Keratinocyte (primary cell): ENCODE results near the gene ANKZF1. TPM values are rescaled to one million over a fixed set of nuclear protein-coding genes. Genes with fewer than 3 reads are reported as not detected.

ENCODE experiments used
- DNase-seq: peaks from one replicate; pipeline ENCODE4 v3.0.0-alpha.2; 2011; ENCODE audit warnings: low read depth, missing footprints, low spot score
- FAIRE-seq: peaks from 2 replicates; lab custom pipeline; 2011; peaks lifted over from hg19 to GRCh38; lab: Jason Lieb, UNC
- H2AFZ ChIP-seq: 2 replicates; pipeline ENCODE4 v1.6.0; 2012; ENCODE audit warnings: low read length, control low read depth, inconsistent platforms; ENCODE audit not compliant: control insufficient read depth
- H3K27ac ChIP-seq: 2 replicates; pipeline ENCODE4 v1.5.1; 2011; ENCODE audit warnings: low read length; ENCODE audit not compliant: control insufficient read depth, insufficient read depth
- H3K27me3 ChIP-seq: 3 replicates; pipeline ENCODE4 v1.6.0; 2011; ENCODE audit warnings: low read length; ENCODE audit not compliant: control insufficient read depth, insufficient read depth; ENCODE audit errors: extremely low read depth
- H3K36me3 ChIP-seq, 2 experiments: 2 replicates in 1 of 2; 3 replicates in 1 of 2; pipeline ENCODE4 v1.5.1; 2011; ENCODE audit warnings: low read length in 2 of 2, mild to moderate bottlenecking in 1 of 2; ENCODE audit not compliant: control insufficient read depth in 2 of 2, insufficient read depth in 2 of 2; ENCODE audit errors: extremely low read depth in 1 of 2
- H3K4me1 ChIP-seq: 3 replicates; pipeline ENCODE4 v1.5.1; 2011; ENCODE audit warnings: low read length; ENCODE audit not compliant: control insufficient read depth, insufficient read depth; ENCODE audit errors: extremely low read depth
- H3K4me2 ChIP-seq: 3 replicates; pipeline ENCODE4 v1.6.0; 2011; ENCODE audit warnings: low read depth, low read length; ENCODE audit not compliant: control insufficient read depth, insufficient read depth; ENCODE audit errors: extremely low read depth
- H3K4me3 ChIP-seq, 3 experiments: fragments of 200-600 bp in 1 of 3; sonication (generic) in 1 of 3; 2 replicates in 2 of 3; 3 replicates in 1 of 3; pipeline ENCODE4 v1.5.1; 2011 to 2016; ENCODE audit warnings: low read length in 3 of 3, mild to moderate bottlenecking in 3 of 3, control low read depth in 2 of 3, inconsistent platforms in 1 of 3, low read depth in 1 of 3, mixed read lengths in 1 of 3, mixed run types in 1 of 3, moderate library complexity in 1 of 3; ENCODE audit not compliant: control insufficient read depth in 2 of 3, insufficient read depth in 2 of 3; ENCODE audit errors: extremely low read depth in 1 of 3
- H3K79me2 ChIP-seq: 2 replicates; pipeline ENCODE4 v1.6.0; 2012; ENCODE audit warnings: low read length; ENCODE audit not compliant: control insufficient read depth, insufficient read depth
- H3K9ac ChIP-seq: 3 replicates; pipeline ENCODE4 v1.6.0; 2011; ENCODE audit warnings: low read length; ENCODE audit not compliant: control insufficient read depth, insufficient read depth; ENCODE audit errors: extremely low read depth
- H3K9me1 ChIP-seq: 3 replicates; pipeline ENCODE4 v1.6.0; 2011; ENCODE audit warnings: low read length; ENCODE audit not compliant: control insufficient read depth, insufficient read depth; ENCODE audit errors: extremely low read depth
- H3K9me3 ChIP-seq: 2 replicates; pipeline ENCODE4 v1.5.1; 2012; ENCODE audit warnings: low read depth, low read length; ENCODE audit not compliant: control insufficient read depth
- H4K20me1 ChIP-seq: 3 replicates; pipeline ENCODE4 v1.6.0; 2011; ENCODE audit warnings: low read length; ENCODE audit not compliant: control insufficient read depth, insufficient read depth; ENCODE audit errors: extremely low read depth
- CTCF ChIP-seq, 3 experiments: IDR thresholded peaks in 1 of 3; conservative IDR thresholded peaks in 1 of 3; optimal IDR thresholded peaks in 1 of 3; 2 replicates in 2 of 3; 3 replicates in 1 of 3; pipeline versions ENCODE3 to v1.5.1; 2011; ENCODE audit warnings: low read length in 3 of 3, mild to moderate bottlenecking in 3 of 3, moderate library complexity in 2 of 3, control low read depth in 1 of 3, inconsistent platforms in 1 of 3; ENCODE audit not compliant: insufficient read depth in 2 of 3; ENCODE audit errors: extremely low read depth in 1 of 3
- EZH2 ChIP-seq: IDR thresholded peaks from one replicate; pipeline ENCODE4 v1.6.1; 2012; ENCODE audit warnings: inconsistent platforms, mild to moderate bottlenecking, low read length, moderate library complexity
- dilution Hi-C: fragments of 300-500 bp; cut with MboI; formaldehyde crosslinking; loops from one replicate; pipeline ENCODE4 v1.7.0; 2020; ENCODE audit warnings: low sequenced_read_pairs; ENCODE audit not compliant: extremely low pct_ligation_motif_present
- polyA plus RNA-seq, 5 experiments: library from polyadenylated mRNA; depleted of rRNA in 3 of 5; stranded (reverse) in 3 of 5; stranded (forward) in 1 of 5; unstranded in 1 of 5; fragments of >200 nt; gene quantifications; 1 replicate in 1 of 5; 2 replicates in 3 of 5; 3 replicates in 1 of 5; pipeline versions ENCODE4 v1.2.1 to v1.2.3, GENCODE V29; 2011 to 2012; ENCODE audit warnings: missing spikeins in 2 of 5, low read depth in 1 of 5, low replicate concordance in 1 of 5

ANKZF1 gene
- polyA plus RNA-seq, 1 donor (not counting 4 experiments of a cell fraction or from before 2014, with no cell fraction given), result 35.1 TPM

- DNase-seq, result no peak
Observed at GRCh38 chr2:219223831-219224610, 5.6 kb upstream of the ANKZF1 start.

DNA sequence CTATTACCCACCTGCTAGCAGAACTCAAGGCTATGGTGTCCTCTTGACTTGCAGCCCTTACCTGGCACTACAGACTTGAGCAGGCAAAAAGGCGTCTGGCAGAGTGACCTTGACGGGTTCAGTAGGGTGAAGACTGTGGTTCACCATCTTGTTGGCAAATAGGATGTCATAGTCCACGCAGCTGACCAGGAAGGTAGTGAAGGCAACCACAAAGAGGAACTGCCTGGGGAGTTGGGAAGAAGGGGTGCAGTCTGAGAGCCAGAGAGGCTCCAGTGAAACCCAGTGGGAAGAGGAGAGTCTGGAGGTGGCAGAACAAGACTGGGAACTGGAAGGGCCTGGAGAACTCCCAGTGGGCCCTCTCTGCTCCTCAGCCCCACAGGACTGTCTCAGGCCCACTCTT, 4.3 kb upstream of the ANKZF1 start:
- Histone ChIP-seq H4K20me1 (no peaks in the 10 kb centered on the region), H3K4me2 (no peak overlapping the region), H3K79me2 (peaks cover 25% of the 10 kb centered on the region), H3K4me1 (peaks cover 15% of the 10 kb centered on the region), H3K9ac (no peak overlapping the region), H3K27me3 (no peaks in the 10 kb centered on the region), H3K9me1 (peaks cover 3% of the 10 kb centered on the region), H3K9me3 (no peaks in the 10 kb centered on the region), H2AFZ (no peak overlapping the region), H3K36me3 (peaks cover 31 to 41% of the 10 kb centered on the region in 2 experiments), H3K4me3 (no peak overlapping the region), H3K27ac (no peak overlapping the region)
- no peak for DNase-seq
- TF ChIP-seq EZH2, result no peak
- no peak for TF ChIP-seq CTCF (optimal IDR thresholded peaks at IDR 0.05 in 1 of 3, IDR thresholded peaks at IDR 0.05 in 1 of 3, conservative IDR thresholded peaks at IDR 0.05 in 1 of 3; ENCODE audit: extremely low read depth in 1 of 3, insufficient read depth in 2 of 3, low read length in 3 of 3)
- dilution Hi-C loops, result no loop called here
- no peak for FAIRE-seq

More at GRCh38 chr2:219223831-219224610, 5.6 kb upstream of the ANKZF1 start:
- no peak overlapping the region for H3K4me2 ChIP-seq
- peaks cover 24% of the 10 kb centered on the region for H3K79me2 ChIP-seq
- no peak overlapping the region for H3K27ac ChIP-seq
- H3K4me1 ChIP-seq, result peaks cover 16% of the 10 kb centered on the region
- H4K20me1 ChIP-seq, result no peaks in the 10 kb centered on the region
- H3K9me1 ChIP-seq, result peaks cover 3% of the 10 kb centered on the region
- no peak for FAIRE-seq
- dilution Hi-C loops, result no loop called here
- no peak overlapping the region for H2AFZ ChIP-seq
- H3K36me3 ChIP-seq, result peaks cover 38 to 44% of the 10 kb centered on the region in 2 experiments
- H3K27me3 ChIP-seq, result no peaks in the 10 kb centered on the region
- H3K9me3 ChIP-seq, result no peaks in the 10 kb centered on the region
- no peak overlapping the region for H3K9ac ChIP-seq
- no peak overlapping the region for H3K4me3 ChIP-seq
- TF ChIP-seq EZH2 (no peak), CTCF (optimal IDR thresholded peaks at IDR 0.05 in 1 of 3, IDR thresholded peaks at IDR 0.05 in 1 of 3, conservative IDR thresholded peaks at IDR 0.05 in 1 of 3; ENCODE audit: extremely low read depth in 1 of 3, insufficient read depth in 2 of 3, low read length in 3 of 3) (no peak)
